Vagina (tissue), 2 donors: ENCODE data around the gene MBTPS1. TPM values are rescaled to one million over a fixed set of nuclear protein-coding genes. Genes with fewer than 3 reads are reported as not detected.

Experiments
- DNase-seq, 2 donors: peaks; one replicate each; pipeline ENCODE4 v3.0.0-alpha.2; 2017; ENCODE audit errors: extremely low spot score in 2 of 2
- H3K27ac ChIP-seq: fragments of 200-600 bp; sonication (generic); one replicate; pipeline ENCODE4 v1.5.1; 2019
- H3K27me3 ChIP-seq: fragments of 200-600 bp; sonication (generic); one replicate; pipeline ENCODE4 v1.5.1; 2019
- H3K36me3 ChIP-seq, 2 donors: fragments of 200-600 bp; sonication (generic); one replicate each; pipeline ENCODE4 v1.5.1; 2017 to 2019
- H3K4me1 ChIP-seq: fragments of 200-600 bp; sonication (generic); one replicate; pipeline ENCODE4 v1.5.1; 2019
- H3K4me3 ChIP-seq, 2 donors: fragments of 200-600 bp; sonication (generic); 1 replicate in 1 of 2; 2 replicates in 1 of 2; pipeline ENCODE4 v1.5.1; 2016 to 2019
- H3K9me3 ChIP-seq: fragments of 200-600 bp; sonication (generic); one replicate; pipeline ENCODE4 v1.5.1; 2019
- POLR2A ChIP-seq, 2 donors: fragments of 450-650 bp; IDR thresholded peaks; one replicate each; pipeline ENCODE4 v1.6.1; 2017; ENCODE audit warnings: antibody characterized with exemption in 2 of 2, mild to moderate bottlenecking in 2 of 2, moderate library complexity in 2 of 2
- POLR2AphosphoS5 ChIP-seq, 2 donors: sonication (generic); formaldehyde crosslinking; IDR thresholded peaks; one replicate each; pipeline ENCODE4 v1.9.0; 2017; ENCODE audit warnings: antibody characterized with exemption in 2 of 2, mild to moderate bottlenecking in 2 of 2, low read depth in 1 of 2; ENCODE audit not compliant: insufficient read depth in 1 of 2
- intact Hi-C: fragments of 100-400 bp; cut with DNase I; formaldehyde crosslinking; loops from one replicate; pipeline ENCODE4 v1.15.1; 2023
- total RNA-seq: library from RNA; depleted of rRNA; stranded (reverse); fragments of >200 nt; gene quantifications from one replicate; pipeline ENCODE4 v1.2.3, GENCODE V29; 2016
- TF ChIP-seq, protein P1 (sequence below), 3 experiments: fragments of 450-650 bp in 2 of 3; fragments of 200-600 bp in 1 of 3; sonication (generic) in 1 of 3; IDR thresholded peaks; one replicate each; pipeline ENCODE4 v1.5.1; 2017 to 2019; ENCODE audit warnings: antibody characterized with exemption in 3 of 3, mild to moderate bottlenecking in 2 of 3, moderate library complexity in 2 of 3

MBTPS1 gene
- total RNA-seq, 1 donor from 2014 or later = 71.0 TPM

- no peaks in the 10 kb centered on the region for H3K4me1 ChIP-seq
- TF ChIP-seq POLR2A (IDR thresholded peaks at IDR 0.05) = no peak
- no peak for TF ChIP-seq POLR2AphosphoS5 (IDR thresholded peaks at IDR 0.05; ENCODE audit: insufficient read depth in 1 of 2, low read depth in 1 of 2)
- TF ChIP-seq, protein P1, sequence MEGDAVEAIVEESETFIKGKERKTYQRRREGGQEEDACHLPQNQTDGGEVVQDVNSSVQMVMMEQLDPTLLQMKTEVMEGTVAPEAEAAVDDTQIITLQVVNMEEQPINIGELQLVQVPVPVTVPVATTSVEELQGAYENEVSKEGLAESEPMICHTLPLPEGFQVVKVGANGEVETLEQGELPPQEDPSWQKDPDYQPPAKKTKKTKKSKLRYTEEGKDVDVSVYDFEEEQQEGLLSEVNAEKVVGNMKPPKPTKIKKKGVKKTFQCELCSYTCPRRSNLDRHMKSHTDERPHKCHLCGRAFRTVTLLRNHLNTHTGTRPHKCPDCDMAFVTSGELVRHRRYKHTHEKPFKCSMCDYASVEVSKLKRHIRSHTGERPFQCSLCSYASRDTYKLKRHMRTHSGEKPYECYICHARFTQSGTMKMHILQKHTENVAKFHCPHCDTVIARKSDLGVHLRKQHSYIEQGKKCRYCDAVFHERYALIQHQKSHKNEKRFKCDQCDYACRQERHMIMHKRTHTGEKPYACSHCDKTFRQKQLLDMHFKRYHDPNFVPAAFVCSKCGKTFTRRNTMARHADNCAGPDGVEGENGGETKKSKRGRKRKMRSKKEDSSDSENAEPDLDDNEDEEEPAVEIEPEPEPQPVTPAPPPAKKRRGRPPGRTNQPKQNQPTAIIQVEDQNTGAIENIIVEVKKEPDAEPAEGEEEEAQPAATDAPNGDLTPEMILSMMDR (IDR thresholded peaks at IDR 0.05) = no peak
- DNase-seq = no peak
- H3K4me3 ChIP-seq = no peak overlapping the region
- intact Hi-C loops = no loop called here
- peaks cover 0 to 85% of the 10 kb centered on the region in 2 donors for H3K36me3 ChIP-seq
- no peaks in the 10 kb centered on the region for H3K9me3 ChIP-seq
- H3K27ac ChIP-seq = no peak overlapping the region
- no peaks in the 10 kb centered on the region for H3K27me3 ChIP-seq
Measured at GRCh38 chr16:84055801-84056634, 60.7 kb downstream of the MBTPS1 start.

- no peaks in the 10 kb centered on the region for H3K9me3 ChIP-seq
- H3K27me3 ChIP-seq = no peaks in the 10 kb centered on the region
- intact Hi-C loops = no loop called here
- peaks cover 0 to 79% of the 10 kb centered on the region in 2 donors for H3K36me3 ChIP-seq
- no peak overlapping the region for H3K27ac ChIP-seq
- TF ChIP-seq, protein P1 (IDR thresholded peaks at IDR 0.05) = no peak
- no peak for TF ChIP-seq POLR2AphosphoS5 (IDR thresholded peaks at IDR 0.05; ENCODE audit: insufficient read depth in 1 of 2, low read depth in 1 of 2)
- no peak for TF ChIP-seq POLR2A (IDR thresholded peaks at IDR 0.05)
- no peak for DNase-seq
- no peak overlapping the region for H3K4me3 ChIP-seq
- H3K4me1 ChIP-seq = no peaks in the 10 kb centered on the region
Measured at GRCh38 chr16:84055366-84055765, 61.4 kb downstream of the MBTPS1 start.

GRCh38 chr16:84054916-84055315, 61.8 kb downstream of the MBTPS1 start:
- Histone ChIP-seq H3K36me3 (peaks cover 0 to 81% of the 10 kb centered on the region in 2 donors), H3K4me1 (no peaks in the 10 kb centered on the region), H3K9me3 (no peaks in the 10 kb centered on the region), H3K27ac (no peak overlapping the region), H3K4me3 (no peak overlapping the region), H3K27me3 (no peaks in the 10 kb centered on the region)
- intact Hi-C loops = no loop called here
- no peak for DNase-seq
- no peak for TF ChIP-seq POLR2A (IDR thresholded peaks at IDR 0.05)
- TF ChIP-seq, protein P1 (IDR thresholded peaks at IDR 0.05) = no peak
- no peak for TF ChIP-seq POLR2AphosphoS5 (IDR thresholded peaks at IDR 0.05; ENCODE audit: insufficient read depth in 1 of 2, low read depth in 1 of 2)

- Histone ChIP-seq H3K4me1 (no peaks in the 10 kb centered on the region), H3K27me3 (no peaks in the 10 kb centered on the region), H3K4me3 (no peak overlapping the region), H3K36me3 (peaks cover 0 to 77% of the 10 kb centered on the region in 2 donors), H3K27ac (no peak overlapping the region), H3K9me3 (no peaks in the 10 kb centered on the region)
- intact Hi-C loops = no loop called here
- no peak for DNase-seq
- TF ChIP-seq POLR2A (IDR thresholded peaks at IDR 0.05) (no peak), POLR2AphosphoS5 (IDR thresholded peaks at IDR 0.05; ENCODE audit: insufficient read depth in 1 of 2, low read depth in 1 of 2) (no peak)
- TF ChIP-seq, protein P1 (IDR thresholded peaks at IDR 0.05) = no peak
Measured at GRCh38 chr16:84054271-84054670, 62.5 kb downstream of the MBTPS1 start.

GRCh38 chr16:84053237-84053636, 63.5 kb downstream of the MBTPS1 start:
- intact Hi-C loops = no loop called here
- DNase-seq = no peak
- no peaks in the 10 kb centered on the region for H3K27me3 ChIP-seq
- no peaks in the 10 kb centered on the region for H3K4me1 ChIP-seq
- TF ChIP-seq, protein P1 (IDR thresholded peaks at IDR 0.05) = no peak
- TF ChIP-seq POLR2A (IDR thresholded peaks at IDR 0.05) (no peak), POLR2AphosphoS5 (IDR thresholded peaks at IDR 0.05; ENCODE audit: insufficient read depth in 1 of 2, low read depth in 1 of 2) (no peak)
- H3K36me3 ChIP-seq = peaks cover 0 to 68% of the 10 kb centered on the region in 2 donors
- no peak overlapping the region for H3K27ac ChIP-seq
- no peaks in the 10 kb centered on the region for H3K9me3 ChIP-seq
- no peak overlapping the region for H3K4me3 ChIP-seq
